Body of pancreas (tissue), 4 donors: ENCODE results near the gene BRAT1. TPM values are rescaled to one million over a fixed set of nuclear protein-coding genes. Genes with fewer than 3 reads are reported as not detected.

Source experiments
- ATAC-seq: fragments of 150-250 bp; one replicate; pipeline ENCODE4 v1.9.1; 2016
- DNase-seq, 4 donors: peaks; one replicate each; pipeline ENCODE4 v3.0.0-alpha.2; 2019
- H3K27ac ChIP-seq, 4 donors: fragments of 200-600 bp; sonication (generic); 1 replicate in 3 of 4; 2 replicates in 1 of 4; pipeline versions ENCODE4 v1.5.1 to v1.6.1; 2016 to 2019; ENCODE audit warnings: mild to moderate bottlenecking in 1 of 4, mixed read lengths in 1 of 4, moderate library complexity in 1 of 4
- H3K27me3 ChIP-seq, 2 donors: fragments of 200-600 bp; sonication (generic); one replicate each; pipeline ENCODE4 v1.6.0; 2016; ENCODE audit warnings: mild to moderate bottlenecking in 1 of 2
- H3K36me3 ChIP-seq, 2 donors: fragments of 200-600 bp; sonication (generic); replicated peaks in 1 of 2; 2 replicates each; pipeline ENCODE4 v1.5.1; 2016; ENCODE audit warnings: low read depth in 2 of 2; ENCODE audit not compliant: insufficient read depth in 1 of 2
- H3K4me1 ChIP-seq: fragments of 200-600 bp; sonication (generic); one replicate; pipeline ENCODE4 v1.6.0; 2016
- H3K4me3 ChIP-seq, 2 donors: fragments of 200-600 bp; sonication (generic); 1 replicate in 1 of 2; 2 replicates in 1 of 2; pipeline ENCODE4 v1.5.1; 2016 to 2019
- H3K9me3 ChIP-seq, 3 donors: fragments of 200-600 bp; sonication (generic); 1 replicate in 2 of 3; 2 replicates in 1 of 3; pipeline ENCODE4 v1.5.1; 2016
- POLR2A ChIP-seq, 3 donors: fragments of 450-650 bp; IDR thresholded peaks; one replicate each; pipeline ENCODE4 v1.6.1; 2016; ENCODE audit warnings: antibody characterized with exemption in 3 of 3, mild to moderate bottlenecking in 2 of 3
- WGBS, 2 donors: methylation state at CpG; one replicate each; pipeline ENCODE4 v1.1.5; 2017; 5-methylcytosine and 5-hydroxymethylcytosine counted together
- intact Hi-C: fragments of 100-400 bp; cut with DNase I; formaldehyde crosslinking; loops from one replicate; pipeline ENCODE4 v1.15.1; 2023
- total RNA-seq, 2 donors: library from RNA; depleted of rRNA; stranded (reverse); fragments of >200 nt; gene quantifications; one replicate each; pipeline ENCODE4 v1.1.0, GENCODE V29; 2016
- TF ChIP-seq, protein P1 (sequence below), 7 experiments: fragments of 450-650 bp in 4 of 7; fragments of 200-600 bp in 3 of 7; sonication (generic) in 3 of 7; IDR thresholded peaks; one replicate each; pipeline ENCODE4 v1.5.1; 2016 to 2019; ENCODE audit warnings: antibody characterized with exemption in 7 of 7

The BRAT1 gene
- total RNA-seq, 2 donors from 2014 or later: 36.6 to 46.8 TPM

DNA sequence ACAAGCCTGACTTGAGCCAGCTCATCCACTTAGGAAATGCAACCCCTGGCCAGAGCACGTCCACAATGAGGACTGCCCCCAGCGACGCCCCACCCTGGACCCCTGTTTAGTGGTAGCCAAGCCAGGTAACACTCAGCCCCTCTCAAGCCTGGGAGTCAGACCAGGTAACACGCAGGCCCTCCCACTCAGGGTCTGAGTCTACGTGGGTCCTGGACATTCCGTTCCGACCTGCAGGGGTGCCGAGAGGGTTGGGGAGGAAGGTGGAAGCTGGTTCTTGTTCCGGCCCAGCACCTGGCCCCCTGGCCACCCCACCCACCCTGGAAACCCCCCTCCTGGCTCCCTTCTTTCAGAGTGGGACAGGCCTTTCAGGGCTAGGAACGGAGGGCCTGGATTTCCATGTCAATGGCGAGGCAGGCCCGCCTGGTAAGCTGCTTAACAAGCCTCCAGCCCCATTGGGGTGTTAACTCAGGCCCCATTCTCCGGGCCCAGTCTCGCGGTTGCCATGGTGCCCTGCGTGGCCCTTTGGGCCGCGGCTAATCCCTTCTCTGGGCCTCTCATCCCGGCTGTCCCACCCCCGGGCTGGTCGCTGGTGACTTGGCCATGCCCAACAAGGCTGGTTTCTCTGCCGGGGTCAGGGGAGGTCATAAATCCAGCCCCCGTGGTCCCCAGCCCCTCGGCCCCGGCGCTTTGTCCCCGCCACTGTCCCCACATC, 55.4 kb downstream of the BRAT1 start:
- H3K9me3 ChIP-seq: no peaks in the 10 kb centered on the region
- no peak overlapping the region for H3K27ac ChIP-seq
- no peak for DNase-seq
- H3K36me3 ChIP-seq: no peaks in the 10 kb centered on the region
- H3K27me3 ChIP-seq: peaks cover 0 to 17% of the 10 kb centered on the region in 2 donors
- intact Hi-C loops: no loop called here
- no peak for ATAC-seq
- 72 to 83% methylated on average over 12 to 25 of the region's 27 CpGs for WGBS, 2 donors
- H3K4me3 ChIP-seq: no peak overlapping the region
- TF ChIP-seq, protein P1, sequence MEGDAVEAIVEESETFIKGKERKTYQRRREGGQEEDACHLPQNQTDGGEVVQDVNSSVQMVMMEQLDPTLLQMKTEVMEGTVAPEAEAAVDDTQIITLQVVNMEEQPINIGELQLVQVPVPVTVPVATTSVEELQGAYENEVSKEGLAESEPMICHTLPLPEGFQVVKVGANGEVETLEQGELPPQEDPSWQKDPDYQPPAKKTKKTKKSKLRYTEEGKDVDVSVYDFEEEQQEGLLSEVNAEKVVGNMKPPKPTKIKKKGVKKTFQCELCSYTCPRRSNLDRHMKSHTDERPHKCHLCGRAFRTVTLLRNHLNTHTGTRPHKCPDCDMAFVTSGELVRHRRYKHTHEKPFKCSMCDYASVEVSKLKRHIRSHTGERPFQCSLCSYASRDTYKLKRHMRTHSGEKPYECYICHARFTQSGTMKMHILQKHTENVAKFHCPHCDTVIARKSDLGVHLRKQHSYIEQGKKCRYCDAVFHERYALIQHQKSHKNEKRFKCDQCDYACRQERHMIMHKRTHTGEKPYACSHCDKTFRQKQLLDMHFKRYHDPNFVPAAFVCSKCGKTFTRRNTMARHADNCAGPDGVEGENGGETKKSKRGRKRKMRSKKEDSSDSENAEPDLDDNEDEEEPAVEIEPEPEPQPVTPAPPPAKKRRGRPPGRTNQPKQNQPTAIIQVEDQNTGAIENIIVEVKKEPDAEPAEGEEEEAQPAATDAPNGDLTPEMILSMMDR (IDR thresholded peaks at IDR 0.05): no peak
- TF ChIP-seq POLR2A (IDR thresholded peaks at IDR 0.05): no peak
- no peaks in the 10 kb centered on the region for H3K4me1 ChIP-seq

DNA sequence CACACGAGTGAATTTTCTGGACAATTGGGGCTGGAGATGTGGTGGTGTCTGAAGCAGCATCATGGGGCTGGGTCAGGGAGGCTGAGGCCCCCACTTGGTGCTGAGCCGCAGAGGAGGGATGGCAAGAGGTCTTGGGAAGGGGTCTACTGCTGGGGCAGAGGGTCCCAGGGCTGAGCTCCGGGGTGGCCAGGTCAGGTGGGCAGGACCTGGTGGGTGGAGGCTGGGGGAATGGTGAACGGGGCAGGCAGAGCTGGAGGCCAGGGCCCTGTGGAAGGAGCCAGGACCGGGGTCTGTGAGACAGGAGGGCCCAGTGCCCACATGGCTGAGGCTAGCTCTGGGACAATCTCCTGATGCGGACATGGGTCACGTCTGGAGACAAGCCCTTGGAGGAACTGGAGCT, 56.1 kb downstream of the BRAT1 start:
- Histone ChIP-seq H3K4me3 (no peak overlapping the region), H3K27me3 (peaks cover 0 to 17% of the 10 kb centered on the region in 2 donors), H3K9me3 (no peaks in the 10 kb centered on the region), H3K36me3 (no peaks in the 10 kb centered on the region), H3K27ac (no peak overlapping the region), H3K4me1 (no peaks in the 10 kb centered on the region)
- DNase-seq (no peak), ATAC-seq (no peak)
- intact Hi-C loops: no loop called here
- TF ChIP-seq, protein P1 (IDR thresholded peaks at IDR 0.05): no peak
- TF ChIP-seq POLR2A (IDR thresholded peaks at IDR 0.05): no peak
- WGBS, 2 donors: 90% methylated on average over 4 to 7 of the region's 7 CpGs

DNA sequence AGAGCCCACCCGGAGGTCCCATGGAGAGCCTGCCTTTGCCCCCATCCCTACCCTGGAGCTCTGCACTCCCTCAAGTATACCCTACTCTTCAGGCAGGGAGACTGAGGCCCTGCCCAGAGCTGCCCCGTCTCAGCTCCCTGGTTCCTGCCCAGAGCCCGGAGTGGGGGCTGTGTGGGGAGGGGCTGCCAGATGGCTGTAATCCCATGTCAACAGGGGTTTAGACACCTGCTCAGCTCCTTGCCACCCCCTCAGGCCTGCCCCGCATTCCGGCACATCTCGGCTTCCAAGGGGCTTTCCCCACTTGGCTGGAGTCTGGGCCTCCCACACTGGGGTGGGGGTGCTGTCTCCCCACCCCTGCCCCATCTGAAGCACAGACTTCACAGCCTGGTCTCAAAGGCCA, 56.6 kb downstream of the BRAT1 start:
- no peak for TF ChIP-seq POLR2A (IDR thresholded peaks at IDR 0.05)
- TF ChIP-seq, protein P1 (IDR thresholded peaks at IDR 0.05): no peak
- H3K36me3 ChIP-seq: no peaks in the 10 kb centered on the region
- DNase-seq: no peak
- no peak overlapping the region for H3K27ac ChIP-seq
- intact Hi-C loops: no loop called here
- ATAC-seq: no peak
- no peaks in the 10 kb centered on the region for H3K9me3 ChIP-seq
- H3K4me3 ChIP-seq: no peak overlapping the region
- 66 to 75% methylated on average over 3 to 6 of the region's 6 CpGs for WGBS, 2 donors
- no peaks in the 10 kb centered on the region for H3K4me1 ChIP-seq
- peaks cover 0 to 17% of the 10 kb centered on the region in 2 donors for H3K27me3 ChIP-seq

DNA sequence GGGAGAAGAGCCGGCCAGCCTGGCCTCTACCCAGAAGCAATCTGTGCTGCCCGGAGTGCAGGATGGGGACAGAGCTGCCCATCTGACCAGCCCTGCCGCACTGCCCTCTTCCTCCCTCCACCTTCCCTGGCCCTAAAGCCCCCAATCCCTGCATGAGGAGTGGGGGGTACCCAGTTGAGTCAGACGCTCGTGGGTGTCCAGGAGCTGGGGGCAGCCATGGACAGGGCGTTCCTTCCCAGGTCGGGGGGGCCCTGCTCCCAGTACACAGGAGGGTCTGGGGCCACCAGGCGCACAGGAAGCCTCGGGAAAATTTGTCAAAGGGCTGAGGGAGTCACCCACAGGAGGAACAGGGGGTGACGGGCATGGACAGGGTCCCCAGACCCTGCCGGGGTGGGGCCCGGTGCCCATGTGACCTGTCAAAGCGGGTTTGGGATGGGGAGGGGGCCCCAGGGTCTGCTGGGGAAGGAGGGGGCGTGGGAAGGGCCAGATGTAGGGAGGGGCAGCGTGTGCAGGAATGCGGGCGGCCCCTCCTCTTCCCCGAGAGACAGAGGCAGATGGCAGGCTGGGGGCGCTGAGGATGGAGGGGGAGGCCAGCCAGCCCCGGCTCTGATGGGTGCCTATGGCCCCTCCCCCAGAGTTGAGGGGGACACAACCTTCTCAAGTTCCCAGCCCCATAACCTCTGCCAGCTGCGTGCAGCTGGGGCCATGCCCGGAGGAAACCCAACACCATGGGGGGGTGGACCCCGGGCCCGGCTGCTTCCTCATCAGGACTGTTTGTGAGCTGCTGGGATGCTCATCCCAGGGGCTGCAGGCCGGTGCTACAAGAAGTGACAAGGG, 57.6 kb downstream of the BRAT1 start:
- no peak overlapping the region for H3K4me3 ChIP-seq
- H3K36me3 ChIP-seq: no peaks in the 10 kb centered on the region
- DNase-seq (no peak), ATAC-seq (no peak)
- H3K27me3 ChIP-seq: peaks cover 0 to 17% of the 10 kb centered on the region in 2 donors
- no peak overlapping the region for H3K27ac ChIP-seq
- TF ChIP-seq, protein P1 (IDR thresholded peaks at IDR 0.05): no peak
- H3K4me1 ChIP-seq: no peaks in the 10 kb centered on the region
- intact Hi-C loops: no loop called here
- WGBS, 2 donors: 43 to 59% methylated on average over 5 to 24 of the region's 25 CpGs
- no peaks in the 10 kb centered on the region for H3K9me3 ChIP-seq
